Upper lobe of left lung (tissue), 6 donors: Measurements from ENCODE around the gene ASB1. TPM values are rescaled to one million over a fixed set of nuclear protein-coding genes. Genes with fewer than 3 reads are reported as not detected.

Experiments
- ATAC-seq, 2 donors: fragments of 200-7000 bp; cut with Tn5 transposase; one replicate each; pipeline ENCODE4 v1.9.1; 2022; ENCODE audit warnings: mild to moderate bottlenecking in 2 of 2, moderate library complexity in 2 of 2; ENCODE audit not compliant: low FRiP score in 2 of 2
- DNase-seq, 2 donors: peaks; one replicate each; pipeline ENCODE4 v3.0.0-alpha.2; 2019 to 2020
- H3K27ac ChIP-seq, 4 donors: fragments of 200-600 bp; sonication (generic); one replicate each; pipeline ENCODE4 v1.5.1; 2016 to 2019
- H3K27me3 ChIP-seq, 4 donors: fragments of 200-600 bp; sonication (generic); one replicate each; pipeline ENCODE4 v1.5.1; 2017 to 2019
- H3K36me3 ChIP-seq, 4 donors: fragments of 200-600 bp; sonication (generic); one replicate each; pipeline ENCODE4 v1.5.1; 2016 to 2019
- H3K4me1 ChIP-seq, 4 donors: fragments of 200-600 bp; sonication (generic); one replicate each; pipeline ENCODE4 v1.5.1; 2018 to 2019
- H3K4me3 ChIP-seq, 4 donors: fragments of 200-600 bp; sonication (generic); one replicate each; pipeline ENCODE4 v1.5.1; 2017 to 2019; ENCODE audit warnings: mild to moderate bottlenecking in 2 of 4, moderate library complexity in 1 of 4
- H3K9me3 ChIP-seq, 4 donors: fragments of 200-600 bp; sonication (generic); one replicate each; pipeline ENCODE4 v1.5.1; 2018 to 2019
- EP300 ChIP-seq, 4 donors: sonication (generic); formaldehyde crosslinking; IDR thresholded peaks; one replicate each; pipeline ENCODE4 v1.5.1; 2017; ENCODE audit warnings: antibody characterized with exemption in 4 of 4, control low read depth in 2 of 4
- POLR2A ChIP-seq, 4 donors: fragments of 450-650 bp; IDR thresholded peaks; one replicate each; pipeline ENCODE4 v1.5.1; 2016 to 2017; ENCODE audit warnings: antibody characterized with exemption in 4 of 4, mild to moderate bottlenecking in 2 of 4
- POLR2AphosphoS5 ChIP-seq, 2 donors: sonication (generic); formaldehyde crosslinking; IDR thresholded peaks; one replicate each; pipeline ENCODE4 v1.5.1; 2017; ENCODE audit warnings: antibody characterized with exemption in 2 of 2
- WGBS, 2 donors: methylation state at CpG; one replicate each; pipeline ENCODE4 v1.1.5; 2017 to 2018; 5-methylcytosine and 5-hydroxymethylcytosine counted together
- total RNA-seq, 6 donors: library from RNA; depleted of rRNA in 4 of 6; stranded (reverse); fragments of >200 nt in 4 of 6; gene quantifications; one replicate each; pipeline versions ENCODE4 v1.1.0 to v1.2.1, GENCODE V29; 2016 to 2021
- TF ChIP-seq, protein P1 (sequence below), 6 experiments: fragments of 450-650 bp in 4 of 6; fragments of 200-600 bp in 2 of 6; sonication (generic) in 2 of 6; IDR thresholded peaks; one replicate each; pipeline ENCODE4 v1.5.1; 2016 to 2019; ENCODE audit warnings: antibody characterized with exemption in 6 of 6
- donor health status: DM: no; HTN: no; CAD: no; lungs with moderate emphysema.
- donor health status: DM: no; HTN: yes; CAD: no; lungs with severe emphysema.

The ASB1 gene
- total RNA-seq, 6 donors from 2014 or later, result 12.7 to 29.4 (median 24.3) TPM

- no peaks in the 10 kb centered on the region for H3K27me3 ChIP-seq
- ATAC-seq (no peak), DNase-seq (no peak)
- H3K27ac ChIP-seq, result no peak overlapping the region
- no peaks in the 10 kb centered on the region for H3K36me3 ChIP-seq
- no peak overlapping the region for H3K4me3 ChIP-seq
- whole genome bisulfite sequencing, 2 donors, result 69 to 88% methylated on average over 1 of the region's 1 CpG
- H3K9me3 ChIP-seq, result peaks cover 0 to 18% (median 11%) of the 10 kb centered on the region in 4 donors
- H3K4me1 ChIP-seq, result no peaks in the 10 kb centered on the region
- TF ChIP-seq POLR2A (IDR thresholded peaks at IDR 0.05) (no peak), POLR2AphosphoS5 (IDR thresholded peaks at IDR 0.05) (no peak), EP300 (IDR thresholded peaks at IDR 0.05) (no peak)
- TF ChIP-seq, protein P1, sequence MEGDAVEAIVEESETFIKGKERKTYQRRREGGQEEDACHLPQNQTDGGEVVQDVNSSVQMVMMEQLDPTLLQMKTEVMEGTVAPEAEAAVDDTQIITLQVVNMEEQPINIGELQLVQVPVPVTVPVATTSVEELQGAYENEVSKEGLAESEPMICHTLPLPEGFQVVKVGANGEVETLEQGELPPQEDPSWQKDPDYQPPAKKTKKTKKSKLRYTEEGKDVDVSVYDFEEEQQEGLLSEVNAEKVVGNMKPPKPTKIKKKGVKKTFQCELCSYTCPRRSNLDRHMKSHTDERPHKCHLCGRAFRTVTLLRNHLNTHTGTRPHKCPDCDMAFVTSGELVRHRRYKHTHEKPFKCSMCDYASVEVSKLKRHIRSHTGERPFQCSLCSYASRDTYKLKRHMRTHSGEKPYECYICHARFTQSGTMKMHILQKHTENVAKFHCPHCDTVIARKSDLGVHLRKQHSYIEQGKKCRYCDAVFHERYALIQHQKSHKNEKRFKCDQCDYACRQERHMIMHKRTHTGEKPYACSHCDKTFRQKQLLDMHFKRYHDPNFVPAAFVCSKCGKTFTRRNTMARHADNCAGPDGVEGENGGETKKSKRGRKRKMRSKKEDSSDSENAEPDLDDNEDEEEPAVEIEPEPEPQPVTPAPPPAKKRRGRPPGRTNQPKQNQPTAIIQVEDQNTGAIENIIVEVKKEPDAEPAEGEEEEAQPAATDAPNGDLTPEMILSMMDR (IDR thresholded peaks at IDR 0.05), result no peak
Measured at GRCh38 chr2:238473523-238473922, 46.8 kb downstream of the ASB1 start.

DNA sequence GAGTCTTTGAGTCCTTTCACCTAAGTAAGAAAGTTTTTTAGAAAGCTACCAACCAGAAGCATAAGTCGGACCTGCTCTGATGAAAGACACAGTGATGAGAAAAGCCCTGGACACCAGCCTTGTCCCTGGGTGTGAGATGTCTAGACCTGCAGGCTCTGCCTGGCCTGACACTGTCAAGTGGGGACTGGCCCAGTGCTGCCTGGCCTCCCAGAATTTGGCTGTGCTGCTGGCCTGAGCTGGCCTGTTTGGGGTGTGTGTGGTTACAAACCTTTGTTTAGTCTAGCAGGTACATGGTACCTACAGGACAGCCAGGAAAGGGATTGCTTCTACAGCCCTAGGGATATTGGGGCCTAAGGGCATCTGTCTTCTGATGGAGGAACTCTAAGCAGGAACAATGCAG lies 48.3 kb downstream of the ASB1 start:
- TF ChIP-seq, protein P1 (IDR thresholded peaks at IDR 0.05), result no peak
- TF ChIP-seq POLR2AphosphoS5 (IDR thresholded peaks at IDR 0.05) (no peak), POLR2A (IDR thresholded peaks at IDR 0.05) (no peak), EP300 (IDR thresholded peaks at IDR 0.05) (no peak)
- Histone ChIP-seq H3K9me3 (peaks cover 5 to 26% (median 16%) of the 10 kb centered on the region in 4 donors), H3K4me3 (no peak overlapping the region), H3K36me3 (no peaks in the 10 kb centered on the region), H3K27me3 (no peaks in the 10 kb centered on the region), H3K27ac (no peak overlapping the region), H3K4me1 (no peaks in the 10 kb centered on the region)
- 89 to 90% methylated on average over 1 of the region's 1 CpG for WGBS, 2 donors
- no peak for ATAC-seq
- DNase-seq, result no peak

- 36 to 68% methylated on average over 1 of the region's 1 CpG for WGBS, 2 donors
- H3K27me3 ChIP-seq, result no peaks in the 10 kb centered on the region
- no peaks in the 10 kb centered on the region for H3K4me1 ChIP-seq
- H3K27ac ChIP-seq, result no peak overlapping the region
- DNase-seq (no peak), ATAC-seq (no peak)
- H3K36me3 ChIP-seq, result no peaks in the 10 kb centered on the region
- TF ChIP-seq POLR2AphosphoS5 (IDR thresholded peaks at IDR 0.05) (no peak), POLR2A (IDR thresholded peaks at IDR 0.05) (no peak), EP300 (IDR thresholded peaks at IDR 0.05) (no peak)
- TF ChIP-seq, protein P1 (IDR thresholded peaks at IDR 0.05), result no peak
- peaks cover 6 to 32% (median 21%) of the 10 kb centered on the region in 4 donors for H3K9me3 ChIP-seq
- H3K4me3 ChIP-seq, result no peak overlapping the region
Measured at GRCh38 chr2:238475566-238475965, 48.8 kb downstream of the ASB1 start.

DNA sequence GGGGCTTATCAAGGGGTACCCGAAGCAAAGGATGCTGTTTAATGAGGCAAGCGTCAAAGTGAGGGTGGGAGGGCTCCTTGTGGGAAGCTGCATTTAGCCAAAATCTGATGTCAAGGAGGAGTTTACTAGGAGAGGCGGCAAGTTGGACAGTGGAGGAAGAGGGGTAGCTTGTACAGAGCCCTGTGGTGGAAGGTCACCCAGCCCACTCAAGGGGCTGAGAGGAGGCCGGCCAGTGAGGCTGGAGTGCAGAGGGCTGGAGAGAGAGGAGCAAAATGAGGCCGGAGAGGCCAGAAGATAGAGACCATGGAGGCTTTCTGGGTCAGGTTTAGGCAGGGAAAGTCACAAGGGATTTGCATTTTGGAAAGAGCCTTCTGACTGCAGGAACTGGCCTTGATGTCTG lies 49.5 kb downstream of the ASB1 start:
- Histone ChIP-seq H3K4me3 (no peak overlapping the region), H3K27ac (no peak overlapping the region), H3K4me1 (no peaks in the 10 kb centered on the region), H3K9me3 (peaks cover 6 to 33% (median 23%) of the 10 kb centered on the region in 4 donors), H3K36me3 (no peaks in the 10 kb centered on the region), H3K27me3 (no peaks in the 10 kb centered on the region)
- DNase-seq (peak in 1 of 2 donors; percentile 26), ATAC-seq (no peak)
- WGBS, 2 donors, result 83 to 90% methylated on average over 5 of the region's 5 CpGs
- TF ChIP-seq POLR2AphosphoS5 (IDR thresholded peaks at IDR 0.05), result no peak
- no peak for TF ChIP-seq EP300 (IDR thresholded peaks at IDR 0.05)

DNA sequence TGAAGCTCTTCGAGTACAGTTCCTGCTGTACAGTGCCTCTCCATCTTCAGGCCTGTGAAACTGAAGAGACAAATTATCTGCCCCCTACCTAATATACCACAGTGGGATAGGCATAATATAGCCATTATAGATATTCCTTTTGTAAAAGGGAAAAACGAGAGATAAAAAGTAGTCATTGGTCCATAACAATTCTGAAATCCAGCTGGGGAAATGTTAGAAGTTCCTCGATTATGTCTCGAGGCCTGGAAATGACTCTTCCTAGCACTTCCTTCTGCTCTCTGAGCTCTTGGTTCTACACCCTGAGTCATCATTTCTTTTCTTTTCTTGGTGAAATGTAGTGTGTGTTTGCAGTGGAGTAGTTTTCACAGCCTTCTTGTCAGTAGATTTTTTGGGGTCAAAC lies 51.5 kb downstream of the ASB1 start:
- TF ChIP-seq POLR2A (IDR thresholded peaks at IDR 0.05) (no peak), POLR2AphosphoS5 (IDR thresholded peaks at IDR 0.05) (no peak), EP300 (IDR thresholded peaks at IDR 0.05) (no peak)
- TF ChIP-seq, protein P1 (IDR thresholded peaks at IDR 0.05), result no peak
- DNase-seq, result no peak
- ATAC-seq, result no peak
- Histone ChIP-seq H3K4me3 (no peak overlapping the region), H3K27ac (no peak overlapping the region), H3K36me3 (no peaks in the 10 kb centered on the region), H3K27me3 (no peaks in the 10 kb centered on the region), H3K9me3 (peaks cover 6 to 22% (median 14%) of the 10 kb centered on the region in 4 donors), H3K4me1 (no peaks in the 10 kb centered on the region)
- WGBS, 2 donors, result 90% methylated on average over 4 of the region's 4 CpGs
